GM21717 (cell line): ENCODE measurements around the gene KDM4C.
"Not testable (repeated sequence)": the region's sequence is repeated elsewhere in the genome, so short reads cannot be mapped to it uniquely, and the experiment has no call there.

Experiments
- ATAC-seq: cut with Tn5 transposase; IDR thresholded peaks from one replicate; pipeline ENCODE4 v1.9.1; 2021; ENCODE audit warnings: mild to moderate bottlenecking, moderate library complexity; ENCODE audit not compliant: unreplicated experiment

The KDM4C gene

GRCh38 chr9:7153566-7153965, 395.8 kb downstream of the KDM4C start:
- no peak for ATAC-seq

GRCh38 chr9:7154003-7154619, 396.3 kb downstream of the KDM4C start:
- no peak for ATAC-seq

GRCh38 chr9:7154650-7155049, 396.9 kb downstream of the KDM4C start:
- no peak for ATAC-seq

- no peak for ATAC-seq
These were observed 403.7 kb downstream of the KDM4C start for GRCh38 chr9:7161469-7161868.

GRCh38 chr9:7163932-7164331, 406.2 kb downstream of the KDM4C start:
- ATAC-seq, result no peak

GRCh38 chr9:7164440-7165330, 406.9 kb downstream of the KDM4C start:
- ATAC-seq, result no peak

GRCh38 chr9:7165331-7165975, 407.7 kb downstream of the KDM4C start:
- no peak for ATAC-seq

- no peak for ATAC-seq
These were observed 408.3 kb downstream of the KDM4C start for GRCh38 chr9:7166074-7166473.

- no peak for ATAC-seq
These were observed 412.1 kb downstream of the KDM4C start for GRCh38 chr9:7169717-7170389.

GRCh38 chr9:7171396-7172153, 413.8 kb downstream of the KDM4C start:
- ATAC-seq, result no peak

GRCh38 chr9:7172154-7173115, 414.7 kb downstream of the KDM4C start:
- no peak for ATAC-seq

GRCh38 chr9:7173139-7173538, 415.4 kb downstream of the KDM4C start:
- ATAC-seq, result no peak

- ATAC-seq, result no peak
These were observed 416.5 kb downstream of the KDM4C start for GRCh38 chr9:7174301-7174700.

- no peak for ATAC-seq
These were observed 417.1 kb downstream of the KDM4C start for GRCh38 chr9:7174884-7175283.

GRCh38 chr9:7176561-7176960, 418.8 kb downstream of the KDM4C start:
- no peak for ATAC-seq

- ATAC-seq, result no peak
These were observed 419.6 kb downstream of the KDM4C start for GRCh38 chr9:7177383-7177782.

GRCh38 chr9:7178729-7179128, 421.0 kb downstream of the KDM4C start:
- ATAC-seq, result no peak

GRCh38 chr9:7180247-7180646, 422.5 kb downstream of the KDM4C start:
- no peak for ATAC-seq

- ATAC-seq, result not testable (repeated sequence)
These were observed 425.4 kb downstream of the KDM4C start for GRCh38 chr9:7183139-7183538.
